ENCODE data around the gene BTNL8. TPM values are rescaled to one million over a fixed set of nuclear protein-coding genes. Genes with fewer than 3 reads are reported as not detected.

The BTNL8 gene
- total RNA-seq, 2 donors from 2014 or later: 0.40 TPM; not detected in 1

Other genes starting within 250 kb of the BTNL8 start
- under 1 TPM; 0.34 to 0.56 TPM for gene FLT4, start 249.6 kb upstream of the BTNL8 start, total RNA-seq
- gene OR2Y1, start 159.1 kb upstream of the BTNL8 start, total RNA-seq: not detected
- 100 to 1,000 TPM; 170 to 308 TPM for gene MGAT1, start 96.4 kb upstream of the BTNL8 start, total RNA-seq
- gene ZFP62, start 37.9 kb upstream of the BTNL8 start, total RNA-seq: 10 to 100 TPM; 16.6 to 20.8 TPM
- gene BTNL3, start 89.7 kb downstream of the BTNL8 start, total RNA-seq: not detected
- under 1 TPM in 1 of 2 donors, not detected in 1; 0.16 TPM for gene BTNL9, start 141.1 kb downstream of the BTNL8 start, total RNA-seq
- gene OR2V1, start 232.0 kb downstream of the BTNL8 start, total RNA-seq: not detected
- not detected for gene OR2V2, start 248.4 kb downstream of the BTNL8 start, total RNA-seq

All from activated T-helper 17 cell treated with anti-CD3 and anti-CD28 coated beads, Interleukin-2, amount 50 U/mL, for 72 hours (primary cell).